HepG2 (cell line): Measurements from ENCODE around the gene HES6. TPM values are rescaled to one million over a fixed set of nuclear protein-coding genes. Genes with fewer than 3 reads are reported as not detected.
A peak's percentile ranks its signal among the peaks of the same experiment; 100 is the strongest.

Experiments
- BRF2 ChIP-seq: sonication (generic); formaldehyde crosslinking; IDR thresholded peaks from 2 replicates; pipeline ENCODE4 v1.8.1; 2022; ENCODE audit warnings: mild to moderate bottlenecking, missing genetic modification reagents
- CSRNP1 ChIP-seq: sonication (generic); formaldehyde crosslinking; IDR thresholded peaks from 2 replicates; pipeline ENCODE4 v1.8.1; 2023; ENCODE audit warnings: mild to moderate bottlenecking, missing genetic modification reagents
- ELF3 ChIP-seq: IDR thresholded peaks from 2 replicates; pipeline ENCODE4 v1.6.1; 2016; ENCODE audit warnings: missing genetic modification reagents, missing compliant biosample characterization
- GATA4 ChIP-seq: sonication (generic); IDR thresholded peaks from 2 replicates; pipeline ENCODE4 v1.6.1; 2016; ENCODE audit warnings: antibody characterized with exemption, low read depth, borderline replicate concordance
- HHEX ChIP-seq: IDR thresholded peaks from 2 replicates; pipeline ENCODE4 v1.6.1; 2016; ENCODE audit warnings: control low read depth
- KMT2B ChIP-seq: IDR thresholded peaks from 2 replicates; pipeline ENCODE4 v1.6.1; 2016; ENCODE audit warnings: missing genetic modification reagents, missing compliant biosample characterization
- NPAS2 ChIP-seq: sonication (generic); formaldehyde crosslinking; IDR thresholded peaks from 2 replicates; pipeline ENCODE4 v1.8.0; 2022; ENCODE audit warnings: mild to moderate bottlenecking, missing genetic modification reagents, borderline replicate concordance
- NR3C1 ChIP-seq: sonication (generic); formaldehyde crosslinking; IDR thresholded peaks from 2 replicates; pipeline ENCODE4 v1.4.0; 2020; ENCODE audit warnings: missing genetic modification reagents
- POGK ChIP-seq: sonication (generic); formaldehyde crosslinking; conservative IDR thresholded peaks from 2 replicates; pipeline ENCODE4 v1.8.0; 2022; ENCODE audit warnings: mild to moderate bottlenecking, moderate library complexity, missing genetic modification reagents
- POGZ ChIP-seq: sonication (generic); formaldehyde crosslinking; IDR thresholded peaks from 2 replicates; pipeline ENCODE4 v1.4.0; 2020; ENCODE audit warnings: mild to moderate bottlenecking, missing genetic modification reagents
- POLR2AphosphoS5 ChIP-seq: IDR thresholded peaks from 2 replicates; pipeline ENCODE4 v1.6.1; 2012; ENCODE audit warnings: low read depth, low read length
- RXRB ChIP-seq: IDR thresholded peaks from 2 replicates; pipeline ENCODE4 v1.6.1; 2016; ENCODE audit warnings: borderline replicate concordance, missing genetic modification reagents, missing compliant biosample characterization
- ZNF12 ChIP-seq: sonication (generic); formaldehyde crosslinking; IDR thresholded peaks from 2 replicates; pipeline ENCODE4 v1.5.0; 2020; ENCODE audit warnings: missing genetic modification reagents
- ZNF234 ChIP-seq: sonication (generic); formaldehyde crosslinking; conservative IDR thresholded peaks from 2 replicates; pipeline ENCODE4 v1.5.1; 2020; ENCODE audit warnings: mild to moderate bottlenecking, missing genetic modification reagents
- ZNF367 ChIP-seq: sonication (generic); formaldehyde crosslinking; IDR thresholded peaks from 2 replicates; pipeline ENCODE4 v1.4.0; 2020; ENCODE audit warnings: missing genetic modification reagents, borderline replicate concordance
- ZNF407 ChIP-seq: sonication (generic); formaldehyde crosslinking; IDR thresholded peaks from one replicate; pipeline ENCODE4 v1.5.1; 2020; ENCODE audit warnings: mild to moderate bottlenecking, missing genetic modification reagents; ENCODE audit errors: not compliant biosample characterization
- ZSCAN22 ChIP-seq: sonication (generic); formaldehyde crosslinking; IDR thresholded peaks from 2 replicates; pipeline ENCODE4 v1.4.0; 2020; ENCODE audit warnings: mild to moderate bottlenecking, missing genetic modification reagents
- polyA plus RNA-seq, 8 experiments: library from polyadenylated mRNA; depleted of rRNA in 3 of 8; stranded (reverse) in 7 of 8; unstranded in 1 of 8; fragments of >200 nt; fragmentation: Illumina TruSeq in 4 of 8; extraction: Trizol in 4 of 8; gene quantifications; 2 replicates each; pipeline versions ENCODE4 v1.2.1 to v1.2.3, GENCODE V29; 2011 to 2016; ENCODE audit warnings: low read depth in 4 of 8, missing spikeins in 1 of 8, mixed read lengths in 1 of 8; ENCODE audit not compliant: insufficient read depth in 1 of 8
- total RNA-seq, 5 experiments: library from RNA; depleted of rRNA; stranded (reverse); fragments of >200 nt; fragmentation: Illumina TruSeq; extraction: Trizol; gene quantifications; 2 replicates each; pipeline ENCODE4 v1.2.3, GENCODE V29; 2016; ENCODE audit warnings: low read depth in 1 of 5

The HES6 gene
- total and polyA plus RNA-seq, 2 of the 13 experiments (the other 11 are each of a cell fraction or from before 2014, with no cell fraction given): 19.5 to 82.8 TPM

GRCh38 chr2:238238766-238239542 lies 884 bp downstream of the HES6 start (continued):
- TF ChIP-seq HHEX (CRISPR knock-in tag) (no peak), ZNF234 (CRISPR knock-in tag) (peak; percentile 96; the same call in 1 of the 2 replicates), BRF2 (CRISPR knock-in tag) (peak; percentile 88), NPAS2 (CRISPR knock-in tag) (peak; percentile 78; the same call in 1 of the 2 replicates), NR3C1 (CRISPR knock-in tag) (no peak), KMT2B (peak; percentile 85), ELF3 (peak; percentile 89), ZSCAN22 (CRISPR knock-in tag) (no peak), POLR2AphosphoS5 (no peak), ZNF367 (CRISPR knock-in tag) (peak; percentile 98), POGK (CRISPR knock-in tag) (peak; percentile 81), CSRNP1 (CRISPR knock-in tag) (peak; percentile 99), ZNF12 (CRISPR knock-in tag) (peak; percentile 84), GATA4 (no peak), ZNF407 (CRISPR knock-in tag) (peak; percentile 98), RXRB (CRISPR knock-in tag) (peak; percentile 62), POGZ (CRISPR knock-in tag) (peak; percentile 42; the same call in 1 of the 2 replicates)
